ENCODE data around the gene SZRD1.

GRCh38 chr1:16349847-16350406 lies 17.1 kb upstream of the SZRD1 start:
- TF ChIP-seq TAF1 (IDR thresholded peaks at IDR 0.05; ENCODE audit: low read depth) (no peak), POLR2AphosphoS5 (IDR thresholded peaks at IDR 0.05) (no peak), CTCF (IDR thresholded peaks at IDR 0.05; ENCODE audit: poor library complexity, severe bottlenecking) (no peak)

All from neural cell (in vitro differentiated cells).